ENCODE data around the gene CCL2. TPM values are rescaled to one million over a fixed set of nuclear protein-coding genes. Genes with fewer than 3 reads are reported as not detected.

The CCL2 gene
- total RNA-seq, 1 experiment from 2014 or later: 1.4 TPM

- no peak overlapping the region for H2AFZ ChIP-seq (ENCODE audit: low read length)
- peaks cover 7 to 10% of the 10 kb centered on the region in 2 experiments for H3K4me1 Mint-ChIP-seq
- no peak overlapping the region for H2BK120ac ChIP-seq (ENCODE audit: low read depth, low read length, poor library complexity, severe bottlenecking)
- no peak overlapping the region for H4K5ac ChIP-seq (ENCODE audit: insufficient read length, low read depth, low read length)
- no peaks in the 10 kb centered on the region for H3K79me2 ChIP-seq (ENCODE audit: insufficient read depth, low read length)
- H3K27ac Mint-ChIP-seq: no peak overlapping the region
- no peak overlapping the region for H2BK15ac ChIP-seq (ENCODE audit: low read depth, low read length)
- no peaks in the 10 kb centered on the region for H3K79me1 ChIP-seq (ENCODE audit: insufficient read depth, low read depth, low read length, poor library complexity, severe bottlenecking)
- peaks cover 4% of the 10 kb centered on the region for H3K27me3 Mint-ChIP-seq (ENCODE audit: low read depth)
- no peak overlapping the region for H3K9ac ChIP-seq (ENCODE audit: extremely low read depth, insufficient read length, low read length)
- no peaks in the 10 kb centered on the region for H3K23me2 ChIP-seq (ENCODE audit: insufficient read length, low read depth, low read length, poor library complexity, severe bottlenecking)
- no peak overlapping the region for H3K4me2 ChIP-seq (ENCODE audit: insufficient read depth, insufficient read length, low read length)
- H3K56ac ChIP-seq (ENCODE audit: insufficient read length, low read depth, low read length): no peak overlapping the region
- no peak overlapping the region for H3K14ac ChIP-seq (ENCODE audit: insufficient read depth, low read length)
- TF ChIP-seq CTCF (conservative IDR thresholded peaks at IDR 0.05): no peak
- no peaks in the 10 kb centered on the region; the same call in 1 of the 2 replicates for H3K4me1 ChIP-seq (ENCODE audit: insufficient read depth, low read length)
- H3K27me3 ChIP-seq (ENCODE audit: insufficient read depth, low read length): no peaks in the 10 kb centered on the region
- H2BK5ac ChIP-seq (ENCODE audit: insufficient read length, low read length): no peak overlapping the region
- no peak overlapping the region for H3K18ac ChIP-seq (ENCODE audit: insufficient read length, low read depth, low read length)
- H4K8ac ChIP-seq (replicated peaks; ENCODE audit: insufficient read length, low read depth, low read length): no peak overlapping the region
- no peak overlapping the region for H4K91ac ChIP-seq (ENCODE audit: insufficient read length, low read depth, low read length)
- peaks cover 17% of the 10 kb centered on the region in 2 experiments for H3K9me3 Mint-ChIP-seq
- DNase-seq: no peak
- H3K4me3 Mint-ChIP-seq: no peak overlapping the region
- H3K36me3 Mint-ChIP-seq (ENCODE audit: insufficient read depth in 1 of 3, low read depth in 3 of 3): peaks cover 2 to 10% (median 9%) of the 10 kb centered on the region in 3 experiments; a peak in 5 of 7 replicates
- no peak overlapping the region for H2AK5ac ChIP-seq (ENCODE audit: insufficient read length, low read length)
- H3T11ph ChIP-seq (ENCODE audit: low read length): no peak overlapping the region
- no peak overlapping the region for H3K23ac ChIP-seq (ENCODE audit: insufficient read length, low read depth, low read length)
- no peak overlapping the region for H3K4ac ChIP-seq (ENCODE audit: low read depth, low read length)
- no peaks in the 10 kb centered on the region for H3K9me3 ChIP-seq (ENCODE audit: control insufficient read depth, low read depth, low read length)
- no CpG with 5 or more reads among the region's 3 CpGs for WGBS (ENCODE audit: extremely low coverage, insufficient read length, low lambda C conversion rate)
- no peak overlapping the region for H2BK20ac ChIP-seq (ENCODE audit: low read depth, low read length, poor library complexity, severe bottlenecking)
- no peaks in the 10 kb centered on the region for H4K20me1 ChIP-seq (ENCODE audit: control insufficient read depth, insufficient read depth, insufficient read length)
- H3K27ac ChIP-seq (ENCODE audit: insufficient read length, low read depth, low read length): no peak overlapping the region
- no peak overlapping the region for H2BK12ac ChIP-seq (ENCODE audit: insufficient read length, low read depth, low read length)
These were observed 28.9 kb upstream of the CCL2 start for GRCh38 chr17:34226011-34226743.
